ENCODE data around the gene ADAMTS15.
A peak's percentile ranks its signal among the peaks of the same experiment; 100 is the strongest.

Gene ADAMTS15

GRCh38 chr11:130455483-130456127 is 7.2 kb downstream of the ADAMTS15 start:
- no peak overlapping the region for H3K27ac ChIP-seq (ENCODE audit: low read length, poor library complexity, severe bottlenecking)
- no peak overlapping the region for H2BK120ac ChIP-seq (ENCODE audit: low read depth, low read length)
- H3K4me1 ChIP-seq (ENCODE audit: control insufficient read depth, insufficient read depth, low read depth, low read length), result peaks cover 15% of the 10 kb centered on the region
- H3K36me3 ChIP-seq (ENCODE audit: control insufficient read depth in 1 of 2, insufficient read depth in 2 of 2, low read depth in 1 of 2, low read length in 2 of 2), result peaks cover 0 to 44% of the 10 kb centered on the region in 2 experiments
- no peak overlapping the region for H3K23ac ChIP-seq (ENCODE audit: low read length in 2 of 2)
- H2BK15ac ChIP-seq (ENCODE audit: low read depth, poor library complexity, severe bottlenecking), result no peak overlapping the region
- WGBS, result 88% methylated on average over 15 of the region's 15 CpGs
- H3K79me1 ChIP-seq (replicated peaks; ENCODE audit: low read length, poor library complexity, severe bottlenecking), result no peaks in the 10 kb centered on the region
- H3K9me3 ChIP-seq (ENCODE audit: control insufficient read depth, low read length), result no peaks in the 10 kb centered on the region
- H2BK12ac ChIP-seq (ENCODE audit: low read length in 2 of 2), result no peak overlapping the region
- no peak overlapping the region for H3K14ac ChIP-seq (ENCODE audit: low read length in 2 of 2)
- no peak overlapping the region for H3K4me2 ChIP-seq (ENCODE audit: low read length, poor library complexity, severe bottlenecking)
- peak overlapping the region in 1 of 2 experiments; percentile 52 for H3K18ac ChIP-seq (ENCODE audit: low read depth in 1 of 2, low read length in 2 of 2)
- no peak overlapping the region for H2AFZ ChIP-seq (ENCODE audit: low read depth, low read length)
- no peaks in the 10 kb centered on the region for H3K27me3 ChIP-seq (ENCODE audit: control insufficient read depth in 1 of 2, insufficient read depth in 1 of 2, low read length in 2 of 2)
- DNase-seq, result no peak
- H4K91ac ChIP-seq (ENCODE audit: low read length), result peak overlapping the region; percentile 1
- no peak overlapping the region for H2AK5ac ChIP-seq (ENCODE audit: low read length, severe bottlenecking)
- H4K8ac ChIP-seq (ENCODE audit: low read length), result no peak overlapping the region
- H3K4ac ChIP-seq (ENCODE audit: low read depth in 1 of 2, low read length in 2 of 2), result no peak overlapping the region
- H2BK5ac ChIP-seq (ENCODE audit: low read depth, low read length, poor library complexity, severe bottlenecking), result no peak overlapping the region
- H3K9ac ChIP-seq (ENCODE audit: low read length), result peak overlapping the region; percentile 24
- peak overlapping the region in 1 of 2 experiments; percentile 27 for H3K4me3 ChIP-seq (ENCODE audit: insufficient read depth in 1 of 2, low read depth in 1 of 2, low read length in 2 of 2)

- Histone ChIP-seq H3K4me3 (ENCODE audit: insufficient read depth in 1 of 2, low read depth in 1 of 2, low read length in 2 of 2) (peak overlapping the region in 1 of 2 experiments; percentile 34), H3K79me1 (replicated peaks; ENCODE audit: low read length, poor library complexity, severe bottlenecking) (no peaks in the 10 kb centered on the region), H4K91ac (ENCODE audit: low read length) (no peak overlapping the region), H3K9ac (ENCODE audit: low read length) (peak overlapping the region; percentile 24), H3K36me3 (ENCODE audit: control insufficient read depth in 1 of 2, insufficient read depth in 2 of 2, low read depth in 1 of 2, low read length in 2 of 2) (peaks cover 1 to 50% of the 10 kb centered on the region in 2 experiments), H2BK5ac (ENCODE audit: low read depth, low read length, poor library complexity, severe bottlenecking) (no peak overlapping the region), H3K4me2 (ENCODE audit: low read length, poor library complexity, severe bottlenecking) (no peak overlapping the region), H3K9me3 (ENCODE audit: control insufficient read depth, low read length) (no peaks in the 10 kb centered on the region), H3K23ac (ENCODE audit: low read length in 2 of 2) (no peak overlapping the region), H2BK12ac (ENCODE audit: low read length in 2 of 2) (no peak overlapping the region), H3K18ac (ENCODE audit: low read depth in 1 of 2, low read length in 2 of 2) (no peak overlapping the region), H3K27ac (ENCODE audit: low read length, poor library complexity, severe bottlenecking) (no peak overlapping the region), H2BK120ac (ENCODE audit: low read depth, low read length) (no peak overlapping the region), H3K4me1 (ENCODE audit: control insufficient read depth, insufficient read depth, low read depth, low read length) (peaks cover 12% of the 10 kb centered on the region), H3K14ac (ENCODE audit: low read length in 2 of 2) (no peak overlapping the region), H2BK15ac (ENCODE audit: low read depth, poor library complexity, severe bottlenecking) (no peak overlapping the region), H4K8ac (ENCODE audit: low read length) (no peak overlapping the region), H3K27me3 (ENCODE audit: control insufficient read depth in 1 of 2, insufficient read depth in 1 of 2, low read length in 2 of 2) (no peaks in the 10 kb centered on the region), H3K4ac (ENCODE audit: low read depth in 1 of 2, low read length in 2 of 2) (no peak overlapping the region), H2AK5ac (ENCODE audit: low read length, severe bottlenecking) (no peak overlapping the region), H2AFZ (ENCODE audit: low read depth, low read length) (no peak overlapping the region)
- WGBS, result 97% methylated on average over 2 of the region's 3 CpGs
- no peak for DNase-seq
Observed at GRCh38 chr11:130456286-130456685, 7.8 kb downstream of the ADAMTS15 start.

- no peak overlapping the region for H2AK5ac ChIP-seq (ENCODE audit: low read length, severe bottlenecking)
- peaks cover 16 to 61% of the 10 kb centered on the region in 2 experiments for H3K36me3 ChIP-seq (ENCODE audit: control insufficient read depth in 1 of 2, insufficient read depth in 2 of 2, low read depth in 1 of 2, low read length in 2 of 2)
- no peak overlapping the region for H2BK120ac ChIP-seq (ENCODE audit: low read depth, low read length)
- 95% methylated on average over 20 of the region's 20 CpGs for WGBS
- no peak overlapping the region for H2BK5ac ChIP-seq (ENCODE audit: low read depth, low read length, poor library complexity, severe bottlenecking)
- no peak overlapping the region for H3K27ac ChIP-seq (ENCODE audit: low read length, poor library complexity, severe bottlenecking)
- H3K27me3 ChIP-seq (ENCODE audit: control insufficient read depth in 1 of 2, insufficient read depth in 1 of 2, low read length in 2 of 2), result no peaks in the 10 kb centered on the region
- no peaks in the 10 kb centered on the region for H3K9me3 ChIP-seq (ENCODE audit: control insufficient read depth, low read length)
- H3K9ac ChIP-seq (ENCODE audit: low read length), result peak overlapping the region; percentile 75
- H3K4me2 ChIP-seq (ENCODE audit: low read length, poor library complexity, severe bottlenecking), result no peak overlapping the region
- H4K91ac ChIP-seq (ENCODE audit: low read length), result no peak overlapping the region
- no peak overlapping the region for H3K18ac ChIP-seq (ENCODE audit: low read depth in 1 of 2, low read length in 2 of 2)
- no peak overlapping the region for H2BK12ac ChIP-seq (ENCODE audit: low read length in 2 of 2)
- DNase-seq, result no peak
- no peak overlapping the region for H2AFZ ChIP-seq (ENCODE audit: low read depth, low read length)
- no peaks in the 10 kb centered on the region for H3K79me1 ChIP-seq (replicated peaks; ENCODE audit: low read length, poor library complexity, severe bottlenecking)
- H3K4me3 ChIP-seq (ENCODE audit: insufficient read depth in 1 of 2, low read depth in 1 of 2, low read length in 2 of 2), result peak overlapping the region in 1 of 2 experiments; percentile 57
- no peak overlapping the region for H3K23ac ChIP-seq (ENCODE audit: low read length in 2 of 2)
- no peak overlapping the region for H2BK15ac ChIP-seq (ENCODE audit: low read depth, poor library complexity, severe bottlenecking)
- H3K4ac ChIP-seq (ENCODE audit: low read depth in 1 of 2, low read length in 2 of 2), result no peak overlapping the region
- H3K14ac ChIP-seq (ENCODE audit: low read length in 2 of 2), result no peak overlapping the region
- no peak overlapping the region for H4K8ac ChIP-seq (ENCODE audit: low read length)
- H3K4me1 ChIP-seq (ENCODE audit: control insufficient read depth, insufficient read depth, low read depth, low read length), result peaks cover 9% of the 10 kb centered on the region
Observed at GRCh38 chr11:130457623-130458409, 9.4 kb downstream of the ADAMTS15 start.

GRCh38 chr11:130458410-130458729 is 9.9 kb downstream of the ADAMTS15 start:
- WGBS, result 92% methylated on average over 4 of the region's 4 CpGs
- Histone ChIP-seq H2BK15ac (ENCODE audit: low read depth, poor library complexity, severe bottlenecking) (no peak overlapping the region), H3K23ac (ENCODE audit: low read length in 2 of 2) (no peak overlapping the region)

More at GRCh38 chr11:130458410-130458729, 9.9 kb downstream of the ADAMTS15 start:
- H3K4me2 ChIP-seq (ENCODE audit: low read length, poor library complexity, severe bottlenecking), result no peak overlapping the region
- H3K36me3 ChIP-seq (ENCODE audit: control insufficient read depth in 1 of 2, insufficient read depth in 2 of 2, low read depth in 1 of 2, low read length in 2 of 2), result peaks cover 19 to 64% of the 10 kb centered on the region in 2 experiments
- H3K27me3 ChIP-seq (ENCODE audit: control insufficient read depth in 1 of 2, insufficient read depth in 1 of 2, low read length in 2 of 2), result no peaks in the 10 kb centered on the region
- no peak overlapping the region for H2BK5ac ChIP-seq (ENCODE audit: low read depth, low read length, poor library complexity, severe bottlenecking)
- H3K9me3 ChIP-seq (ENCODE audit: control insufficient read depth, low read length), result no peaks in the 10 kb centered on the region
- H2BK120ac ChIP-seq (ENCODE audit: low read depth, low read length), result no peak overlapping the region
- H3K4me1 ChIP-seq (ENCODE audit: control insufficient read depth, insufficient read depth, low read depth, low read length), result peaks cover 7% of the 10 kb centered on the region
- H2AFZ ChIP-seq (ENCODE audit: low read depth, low read length), result no peak overlapping the region
- H3K4me3 ChIP-seq (ENCODE audit: insufficient read depth in 1 of 2, low read depth in 1 of 2, low read length in 2 of 2), result peak overlapping the region in 1 of 2 experiments; percentile 57
- H3K79me1 ChIP-seq (replicated peaks; ENCODE audit: low read length, poor library complexity, severe bottlenecking), result no peaks in the 10 kb centered on the region
- no peak overlapping the region for H3K18ac ChIP-seq (ENCODE audit: low read depth in 1 of 2, low read length in 2 of 2)
- no peak overlapping the region for H2BK12ac ChIP-seq (ENCODE audit: low read length in 2 of 2)
- H3K9ac ChIP-seq (ENCODE audit: low read length), result peak overlapping the region; percentile 75
- H3K4ac ChIP-seq (ENCODE audit: low read depth in 1 of 2, low read length in 2 of 2), result no peak overlapping the region
- DNase-seq, result no peak
- H4K91ac ChIP-seq (ENCODE audit: low read length), result no peak overlapping the region
- H3K27ac ChIP-seq (ENCODE audit: low read length, poor library complexity, severe bottlenecking), result no peak overlapping the region
- no peak overlapping the region for H3K14ac ChIP-seq (ENCODE audit: low read length in 2 of 2)
- H2AK5ac ChIP-seq (ENCODE audit: low read length, severe bottlenecking), result no peak overlapping the region
- no peak overlapping the region for H4K8ac ChIP-seq (ENCODE audit: low read length)
